Effector memory CD8-positive, alpha-beta T cell (primary cell): ENCODE data around the gene MKRN2.

Source experiments
- ATAC-seq: fragments of 150-1000 bp; cut with Tn5 transposase; replicated peaks from 2 replicates; pipeline ENCODE4 v1.10.0; 2021; ENCODE audit warnings: mild to moderate bottlenecking, moderate library complexity
- DNase-seq, 3 experiments: peaks; one replicate each; pipeline ENCODE4 v3.0.0; 2021
- H3K27ac Mint-ChIP-seq, 2 donors: one replicate each; pipeline ENCODE4 v1.8.0; 2022; ENCODE audit warnings: mild to moderate bottlenecking in 2 of 2, mixed read lengths in 2 of 2, moderate library complexity in 2 of 2
- H3K27me3 Mint-ChIP-seq, 2 donors: one replicate each; pipeline ENCODE4 v1.8.0; 2022; ENCODE audit warnings: mixed read lengths in 2 of 2
- H3K36me3 Mint-ChIP-seq: one replicate; pipeline ENCODE4 v1.8.0; 2022; ENCODE audit warnings: mild to moderate bottlenecking, moderate library complexity, mixed read lengths; ENCODE audit not compliant: insufficient read depth
- H3K4me1 Mint-ChIP-seq, 2 donors: one replicate each; pipeline ENCODE4 v1.8.0; 2022; ENCODE audit warnings: low read depth in 2 of 2, mixed read lengths in 2 of 2
- H3K4me3 Mint-ChIP-seq, 2 donors: one replicate each; pipeline ENCODE4 v1.8.0; 2022; ENCODE audit warnings: mild to moderate bottlenecking in 2 of 2, mixed read lengths in 2 of 2, moderate library complexity in 2 of 2
- H3K9me3 Mint-ChIP-seq, 2 donors: one replicate each; pipeline ENCODE4 v1.8.0; 2022; ENCODE audit warnings: mixed read lengths in 2 of 2

MKRN2 gene

GRCh38 chr3:12585181-12585580 lies 28.3 kb downstream of the MKRN2 start:
- H3K27ac Mint-ChIP-seq: peak overlapping the region in 1 of 2 donors; percentile 84
- H3K4me3 Mint-ChIP-seq: no peak overlapping the region
- no peaks in the 10 kb centered on the region for H3K27me3 Mint-ChIP-seq
- ATAC-seq (no peak), DNase-seq (no peak)
- H3K4me1 Mint-ChIP-seq: peaks cover 5% of the 10 kb centered on the region in 2 donors
- H3K36me3 Mint-ChIP-seq: peaks cover 94% of the 10 kb centered on the region
- no peaks in the 10 kb centered on the region for H3K9me3 Mint-ChIP-seq

- DNase-seq: no peak
- Mint-ChIP-seq H3K9me3 (no peaks in the 10 kb centered on the region), H3K4me3 (no peak overlapping the region), H3K36me3 (peaks cover 92% of the 10 kb centered on the region), H3K27me3 (no peaks in the 10 kb centered on the region), H3K27ac (peak overlapping the region; percentile 52 to 84), H3K4me1 (peaks cover 2 to 5% of the 10 kb centered on the region in 2 donors)
- ATAC-seq: no peak
These were observed 29.1 kb downstream of the MKRN2 start for GRCh38 chr3:12585970-12586369.

- peak overlapping the region; percentile 52 to 84 for H3K27ac Mint-ChIP-seq
- H3K36me3 Mint-ChIP-seq: peaks cover 90% of the 10 kb centered on the region
- H3K4me1 Mint-ChIP-seq: peaks cover 0 to 5% of the 10 kb centered on the region in 2 donors
- H3K4me3 Mint-ChIP-seq: no peak overlapping the region
- DNase-seq (no peak), ATAC-seq (peak; percentile 75)
- no peaks in the 10 kb centered on the region for H3K9me3 Mint-ChIP-seq
- no peaks in the 10 kb centered on the region for H3K27me3 Mint-ChIP-seq
These were observed 29.5 kb downstream of the MKRN2 start for GRCh38 chr3:12586403-12586802.

- Mint-ChIP-seq H3K27me3 (no peaks in the 10 kb centered on the region), H3K9me3 (no peaks in the 10 kb centered on the region), H3K4me3 (no peak overlapping the region), H3K36me3 (peaks cover 86% of the 10 kb centered on the region), H3K4me1 (peaks cover 0 to 5% of the 10 kb centered on the region in 2 donors), H3K27ac (peak overlapping the region; percentile 2 to 47)
- no peak for DNase-seq
- no peak for ATAC-seq
These were observed 31.4 kb downstream of the MKRN2 start for GRCh38 chr3:12588039-12589009.

- ATAC-seq: no peak
- H3K9me3 Mint-ChIP-seq: no peaks in the 10 kb centered on the region
- peak overlapping the region in 1 of 2 donors; percentile 29 for H3K27ac Mint-ChIP-seq
- H3K4me1 Mint-ChIP-seq: peaks cover under 1 to 5% of the 10 kb centered on the region in 2 donors
- H3K36me3 Mint-ChIP-seq: peaks cover 81% of the 10 kb centered on the region
- DNase-seq: no peak
- H3K27me3 Mint-ChIP-seq: no peaks in the 10 kb centered on the region
- H3K4me3 Mint-ChIP-seq: no peak overlapping the region
These were observed 33.2 kb downstream of the MKRN2 start for GRCh38 chr3:12590096-12590495.

GRCh38 chr3:12591456-12591855 lies 34.6 kb downstream of the MKRN2 start:
- Mint-ChIP-seq H3K27me3 (no peaks in the 10 kb centered on the region), H3K27ac (peak overlapping the region in 1 of 2 donors; percentile 10), H3K4me3 (no peak overlapping the region), H3K36me3 (peaks cover 77% of the 10 kb centered on the region), H3K4me1 (peaks cover 6% of the 10 kb centered on the region in 2 donors), H3K9me3 (no peaks in the 10 kb centered on the region)
- DNase-seq (no peak), ATAC-seq (no peak)

- Mint-ChIP-seq H3K36me3 (peaks cover 78% of the 10 kb centered on the region), H3K27ac (peak overlapping the region in 1 of 2 donors; percentile 10), H3K27me3 (no peaks in the 10 kb centered on the region), H3K9me3 (no peaks in the 10 kb centered on the region), H3K4me3 (no peak overlapping the region), H3K4me1 (peaks cover 5 to 6% of the 10 kb centered on the region in 2 donors)
- no peak for ATAC-seq
- no peak for DNase-seq
These were observed 35.3 kb downstream of the MKRN2 start for GRCh38 chr3:12591997-12592715.

- no peaks in the 10 kb centered on the region for H3K9me3 Mint-ChIP-seq
- peak overlapping the region; percentile 36 to 82 for H3K27ac Mint-ChIP-seq
These were observed 36.6 kb downstream of the MKRN2 start for GRCh38 chr3:12593473-12593872.

GRCh38 chr3:12598890-12599289 lies 42.0 kb downstream of the MKRN2 start:
- DNase-seq (no peak), ATAC-seq (no peak)
- no peak overlapping the region for H3K4me3 Mint-ChIP-seq
- H3K27ac Mint-ChIP-seq: peak overlapping the region in 1 of 2 donors; percentile 4
- no peaks in the 10 kb centered on the region for H3K27me3 Mint-ChIP-seq
- H3K4me1 Mint-ChIP-seq: peaks cover 2 to 14% of the 10 kb centered on the region in 2 donors
- no peaks in the 10 kb centered on the region for H3K9me3 Mint-ChIP-seq
- peaks cover 85% of the 10 kb centered on the region for H3K36me3 Mint-ChIP-seq

More at GRCh38 chr3:12593473-12593872, 36.6 kb downstream of the MKRN2 start:
- H3K4me3 Mint-ChIP-seq: no peak overlapping the region
- ATAC-seq (no peak), DNase-seq (no peak)
- peaks cover 77% of the 10 kb centered on the region for H3K36me3 Mint-ChIP-seq
- no peaks in the 10 kb centered on the region for H3K27me3 Mint-ChIP-seq
- peaks cover 5 to 6% of the 10 kb centered on the region in 2 donors for H3K4me1 Mint-ChIP-seq

- no peak overlapping the region for H3K27ac Mint-ChIP-seq
- peaks cover 0 to 14% of the 10 kb centered on the region in 2 donors for H3K4me1 Mint-ChIP-seq
- DNase-seq (no peak), ATAC-seq (no peak)
- H3K9me3 Mint-ChIP-seq: no peaks in the 10 kb centered on the region
- H3K27me3 Mint-ChIP-seq: no peaks in the 10 kb centered on the region
- H3K4me3 Mint-ChIP-seq: no peak overlapping the region
- H3K36me3 Mint-ChIP-seq: peaks cover 92% of the 10 kb centered on the region
These were observed 44.2 kb downstream of the MKRN2 start for GRCh38 chr3:12601072-12601471.

- ATAC-seq: no peak
- Mint-ChIP-seq H3K27ac (peak overlapping the region in 1 of 2 donors; percentile 24), H3K4me3 (no peak overlapping the region), H3K36me3 (peaks cover 87% of the 10 kb centered on the region), H3K9me3 (no peaks in the 10 kb centered on the region), H3K4me1 (peaks cover 3 to 18% of the 10 kb centered on the region in 2 donors), H3K27me3 (no peaks in the 10 kb centered on the region)
- no peak for DNase-seq
These were observed 47.1 kb downstream of the MKRN2 start for GRCh38 chr3:12603969-12604368.

- H3K4me1 Mint-ChIP-seq: peaks cover 13 to 30% of the 10 kb centered on the region in 2 donors
- DNase-seq (no peak), ATAC-seq (no peak)
- H3K27ac Mint-ChIP-seq: peak overlapping the region in 1 of 2 donors; percentile 21
- H3K27me3 Mint-ChIP-seq: no peaks in the 10 kb centered on the region
- H3K9me3 Mint-ChIP-seq: no peaks in the 10 kb centered on the region
- H3K36me3 Mint-ChIP-seq: peaks cover 67% of the 10 kb centered on the region
- no peak overlapping the region for H3K4me3 Mint-ChIP-seq
These were observed 51.5 kb downstream of the MKRN2 start for GRCh38 chr3:12608376-12608775.

- DNase-seq (no peak), ATAC-seq (no peak)
- no peaks in the 10 kb centered on the region for H3K9me3 Mint-ChIP-seq
- no peak overlapping the region for H3K4me3 Mint-ChIP-seq
- peaks cover 23 to 30% of the 10 kb centered on the region in 2 donors for H3K4me1 Mint-ChIP-seq
- H3K36me3 Mint-ChIP-seq: peaks cover 51% of the 10 kb centered on the region
- no peaks in the 10 kb centered on the region for H3K27me3 Mint-ChIP-seq
- no peak overlapping the region for H3K27ac Mint-ChIP-seq
These were observed 54.2 kb downstream of the MKRN2 start for GRCh38 chr3:12611117-12611516.
